GM23338 (cell line): ENCODE measurements around the gene ELFN1.

Source experiments
- CREB1 ChIP-seq: fragments of 250-450 bp; sonication (Bioruptor Pico); IDR thresholded peaks from 2 replicates; pipeline ENCODE4 v1.5.0; 2020; ENCODE audit warnings: low read depth, mild to moderate bottlenecking, moderate library complexity
- EZH2 ChIP-seq: fragments of 200-600 bp; sonication (generic); IDR thresholded peaks from one replicate; pipeline ENCODE4 v1.8.0; 2017; ENCODE audit warnings: antibody characterized with exemption, mild to moderate bottlenecking, low read depth; ENCODE audit not compliant: unreplicated experiment
- EZH2phosphoT487 ChIP-seq: fragments of 200-600 bp; sonication (generic); IDR thresholded peaks from one replicate; pipeline ENCODE4 v1.8.1; 2018; ENCODE audit warnings: antibody characterized with exemption; ENCODE audit not compliant: unreplicated experiment
- JUNB ChIP-seq: IDR thresholded peaks from one replicate; pipeline ENCODE4 v1.6.1; 2016; ENCODE audit warnings: antibody characterized with exemption; ENCODE audit not compliant: unreplicated experiment
- NANOG ChIP-seq: IDR thresholded peaks from 2 replicates; pipeline ENCODE4 v1.6.1; 2016; ENCODE audit warnings: antibody characterized with exemption, borderline replicate concordance
- POLR2AphosphoS5 ChIP-seq: IDR thresholded peaks from 2 replicates; pipeline ENCODE4 v1.6.1; 2016; ENCODE audit warnings: antibody characterized with exemption, low read depth
- STAT1 ChIP-seq: IDR thresholded peaks from one replicate; pipeline ENCODE4 v1.6.1; 2016; ENCODE audit warnings: antibody characterized with exemption; ENCODE audit not compliant: unreplicated experiment
- ZNF114 ChIP-seq: fragments of 250-450 bp; sonication (Bioruptor Pico); IDR thresholded peaks from 2 replicates; pipeline ENCODE4 v1.5.0; 2020; ENCODE audit warnings: mild to moderate bottlenecking, moderate library complexity
- TF ChIP-seq, protein P1 (sequence below), 2 experiments: fragments of 200-600 bp in 1 of 2; sonication (generic) in 1 of 2; conservative IDR thresholded peaks; 2 replicates each; pipeline versions ENCODE4 v1.5.1 to v1.6.1; 2016 to 2017; ENCODE audit warnings: antibody characterized with exemption in 2 of 2, low read depth in 2 of 2, mild to moderate bottlenecking in 2 of 2, moderate library complexity in 1 of 2
- TF ChIP-seq, protein P2 (sequence below): IDR thresholded peaks from one replicate; pipeline ENCODE4 v1.6.1; 2018; ENCODE audit warnings: antibody characterized with exemption; ENCODE audit not compliant: unreplicated experiment
- TF ChIP-seq, protein P3 (sequence below): fragments of 250-450 bp; sonication (Bioruptor Pico); IDR thresholded peaks from 2 replicates; pipeline ENCODE4 v1.5.0; 2020; ENCODE audit warnings: mild to moderate bottlenecking, moderate library complexity

DNA sequence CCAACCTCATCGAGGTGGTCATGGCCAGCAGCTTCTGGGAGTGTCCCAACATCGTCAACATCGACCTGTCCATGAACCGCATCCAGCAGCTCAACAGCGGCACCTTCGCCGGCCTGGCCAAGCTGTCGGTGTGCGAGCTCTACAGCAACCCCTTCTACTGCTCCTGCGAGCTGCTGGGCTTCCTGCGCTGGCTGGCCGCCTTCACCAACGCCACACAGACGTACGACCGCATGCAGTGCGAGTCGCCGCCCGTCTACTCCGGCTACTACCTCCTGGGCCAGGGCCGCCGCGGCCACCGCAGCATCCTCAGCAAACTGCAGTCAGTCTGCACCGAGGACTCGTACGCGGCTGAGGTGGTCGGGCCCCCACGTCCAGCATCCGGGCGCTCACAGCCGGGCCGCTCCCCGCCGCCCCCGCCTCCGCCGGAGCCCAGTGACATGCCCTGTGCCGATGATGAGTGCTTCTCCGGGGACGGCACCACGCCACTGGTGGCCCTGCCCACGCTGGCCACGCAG is 75.0 kb downstream of the ELFN1 start:
- TF ChIP-seq, protein P1, sequence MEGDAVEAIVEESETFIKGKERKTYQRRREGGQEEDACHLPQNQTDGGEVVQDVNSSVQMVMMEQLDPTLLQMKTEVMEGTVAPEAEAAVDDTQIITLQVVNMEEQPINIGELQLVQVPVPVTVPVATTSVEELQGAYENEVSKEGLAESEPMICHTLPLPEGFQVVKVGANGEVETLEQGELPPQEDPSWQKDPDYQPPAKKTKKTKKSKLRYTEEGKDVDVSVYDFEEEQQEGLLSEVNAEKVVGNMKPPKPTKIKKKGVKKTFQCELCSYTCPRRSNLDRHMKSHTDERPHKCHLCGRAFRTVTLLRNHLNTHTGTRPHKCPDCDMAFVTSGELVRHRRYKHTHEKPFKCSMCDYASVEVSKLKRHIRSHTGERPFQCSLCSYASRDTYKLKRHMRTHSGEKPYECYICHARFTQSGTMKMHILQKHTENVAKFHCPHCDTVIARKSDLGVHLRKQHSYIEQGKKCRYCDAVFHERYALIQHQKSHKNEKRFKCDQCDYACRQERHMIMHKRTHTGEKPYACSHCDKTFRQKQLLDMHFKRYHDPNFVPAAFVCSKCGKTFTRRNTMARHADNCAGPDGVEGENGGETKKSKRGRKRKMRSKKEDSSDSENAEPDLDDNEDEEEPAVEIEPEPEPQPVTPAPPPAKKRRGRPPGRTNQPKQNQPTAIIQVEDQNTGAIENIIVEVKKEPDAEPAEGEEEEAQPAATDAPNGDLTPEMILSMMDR (conservative IDR thresholded peaks at IDR 0.05; ENCODE audit: low read depth in 2 of 2): no peak
- TF ChIP-seq EZH2 (no peak), POLR2AphosphoS5 (no peak), ZNF114 (CRISPR knock-in tag) (no peak), EZH2phosphoT487 (no peak), STAT1 (no peak), NANOG (no peak), CREB1 (CRISPR knock-in tag) (no peak), JUNB (no peak)
- TF ChIP-seq, protein P2, sequence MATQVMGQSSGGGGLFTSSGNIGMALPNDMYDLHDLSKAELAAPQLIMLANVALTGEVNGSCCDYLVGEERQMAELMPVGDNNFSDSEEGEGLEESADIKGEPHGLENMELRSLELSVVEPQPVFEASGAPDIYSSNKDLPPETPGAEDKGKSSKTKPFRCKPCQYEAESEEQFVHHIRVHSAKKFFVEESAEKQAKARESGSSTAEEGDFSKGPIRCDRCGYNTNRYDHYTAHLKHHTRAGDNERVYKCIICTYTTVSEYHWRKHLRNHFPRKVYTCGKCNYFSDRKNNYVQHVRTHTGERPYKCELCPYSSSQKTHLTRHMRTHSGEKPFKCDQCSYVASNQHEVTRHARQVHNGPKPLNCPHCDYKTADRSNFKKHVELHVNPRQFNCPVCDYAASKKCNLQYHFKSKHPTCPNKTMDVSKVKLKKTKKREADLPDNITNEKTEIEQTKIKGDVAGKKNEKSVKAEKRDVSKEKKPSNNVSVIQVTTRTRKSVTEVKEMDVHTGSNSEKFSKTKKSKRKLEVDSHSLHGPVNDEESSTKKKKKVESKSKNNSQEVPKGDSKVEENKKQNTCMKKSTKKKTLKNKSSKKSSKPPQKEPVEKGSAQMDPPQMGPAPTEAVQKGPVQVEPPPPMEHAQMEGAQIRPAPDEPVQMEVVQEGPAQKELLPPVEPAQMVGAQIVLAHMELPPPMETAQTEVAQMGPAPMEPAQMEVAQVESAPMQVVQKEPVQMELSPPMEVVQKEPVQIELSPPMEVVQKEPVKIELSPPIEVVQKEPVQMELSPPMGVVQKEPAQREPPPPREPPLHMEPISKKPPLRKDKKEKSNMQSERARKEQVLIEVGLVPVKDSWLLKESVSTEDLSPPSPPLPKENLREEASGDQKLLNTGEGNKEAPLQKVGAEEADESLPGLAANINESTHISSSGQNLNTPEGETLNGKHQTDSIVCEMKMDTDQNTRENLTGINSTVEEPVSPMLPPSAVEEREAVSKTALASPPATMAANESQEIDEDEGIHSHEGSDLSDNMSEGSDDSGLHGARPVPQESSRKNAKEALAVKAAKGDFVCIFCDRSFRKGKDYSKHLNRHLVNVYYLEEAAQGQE: no peak
- TF ChIP-seq, protein P3, sequence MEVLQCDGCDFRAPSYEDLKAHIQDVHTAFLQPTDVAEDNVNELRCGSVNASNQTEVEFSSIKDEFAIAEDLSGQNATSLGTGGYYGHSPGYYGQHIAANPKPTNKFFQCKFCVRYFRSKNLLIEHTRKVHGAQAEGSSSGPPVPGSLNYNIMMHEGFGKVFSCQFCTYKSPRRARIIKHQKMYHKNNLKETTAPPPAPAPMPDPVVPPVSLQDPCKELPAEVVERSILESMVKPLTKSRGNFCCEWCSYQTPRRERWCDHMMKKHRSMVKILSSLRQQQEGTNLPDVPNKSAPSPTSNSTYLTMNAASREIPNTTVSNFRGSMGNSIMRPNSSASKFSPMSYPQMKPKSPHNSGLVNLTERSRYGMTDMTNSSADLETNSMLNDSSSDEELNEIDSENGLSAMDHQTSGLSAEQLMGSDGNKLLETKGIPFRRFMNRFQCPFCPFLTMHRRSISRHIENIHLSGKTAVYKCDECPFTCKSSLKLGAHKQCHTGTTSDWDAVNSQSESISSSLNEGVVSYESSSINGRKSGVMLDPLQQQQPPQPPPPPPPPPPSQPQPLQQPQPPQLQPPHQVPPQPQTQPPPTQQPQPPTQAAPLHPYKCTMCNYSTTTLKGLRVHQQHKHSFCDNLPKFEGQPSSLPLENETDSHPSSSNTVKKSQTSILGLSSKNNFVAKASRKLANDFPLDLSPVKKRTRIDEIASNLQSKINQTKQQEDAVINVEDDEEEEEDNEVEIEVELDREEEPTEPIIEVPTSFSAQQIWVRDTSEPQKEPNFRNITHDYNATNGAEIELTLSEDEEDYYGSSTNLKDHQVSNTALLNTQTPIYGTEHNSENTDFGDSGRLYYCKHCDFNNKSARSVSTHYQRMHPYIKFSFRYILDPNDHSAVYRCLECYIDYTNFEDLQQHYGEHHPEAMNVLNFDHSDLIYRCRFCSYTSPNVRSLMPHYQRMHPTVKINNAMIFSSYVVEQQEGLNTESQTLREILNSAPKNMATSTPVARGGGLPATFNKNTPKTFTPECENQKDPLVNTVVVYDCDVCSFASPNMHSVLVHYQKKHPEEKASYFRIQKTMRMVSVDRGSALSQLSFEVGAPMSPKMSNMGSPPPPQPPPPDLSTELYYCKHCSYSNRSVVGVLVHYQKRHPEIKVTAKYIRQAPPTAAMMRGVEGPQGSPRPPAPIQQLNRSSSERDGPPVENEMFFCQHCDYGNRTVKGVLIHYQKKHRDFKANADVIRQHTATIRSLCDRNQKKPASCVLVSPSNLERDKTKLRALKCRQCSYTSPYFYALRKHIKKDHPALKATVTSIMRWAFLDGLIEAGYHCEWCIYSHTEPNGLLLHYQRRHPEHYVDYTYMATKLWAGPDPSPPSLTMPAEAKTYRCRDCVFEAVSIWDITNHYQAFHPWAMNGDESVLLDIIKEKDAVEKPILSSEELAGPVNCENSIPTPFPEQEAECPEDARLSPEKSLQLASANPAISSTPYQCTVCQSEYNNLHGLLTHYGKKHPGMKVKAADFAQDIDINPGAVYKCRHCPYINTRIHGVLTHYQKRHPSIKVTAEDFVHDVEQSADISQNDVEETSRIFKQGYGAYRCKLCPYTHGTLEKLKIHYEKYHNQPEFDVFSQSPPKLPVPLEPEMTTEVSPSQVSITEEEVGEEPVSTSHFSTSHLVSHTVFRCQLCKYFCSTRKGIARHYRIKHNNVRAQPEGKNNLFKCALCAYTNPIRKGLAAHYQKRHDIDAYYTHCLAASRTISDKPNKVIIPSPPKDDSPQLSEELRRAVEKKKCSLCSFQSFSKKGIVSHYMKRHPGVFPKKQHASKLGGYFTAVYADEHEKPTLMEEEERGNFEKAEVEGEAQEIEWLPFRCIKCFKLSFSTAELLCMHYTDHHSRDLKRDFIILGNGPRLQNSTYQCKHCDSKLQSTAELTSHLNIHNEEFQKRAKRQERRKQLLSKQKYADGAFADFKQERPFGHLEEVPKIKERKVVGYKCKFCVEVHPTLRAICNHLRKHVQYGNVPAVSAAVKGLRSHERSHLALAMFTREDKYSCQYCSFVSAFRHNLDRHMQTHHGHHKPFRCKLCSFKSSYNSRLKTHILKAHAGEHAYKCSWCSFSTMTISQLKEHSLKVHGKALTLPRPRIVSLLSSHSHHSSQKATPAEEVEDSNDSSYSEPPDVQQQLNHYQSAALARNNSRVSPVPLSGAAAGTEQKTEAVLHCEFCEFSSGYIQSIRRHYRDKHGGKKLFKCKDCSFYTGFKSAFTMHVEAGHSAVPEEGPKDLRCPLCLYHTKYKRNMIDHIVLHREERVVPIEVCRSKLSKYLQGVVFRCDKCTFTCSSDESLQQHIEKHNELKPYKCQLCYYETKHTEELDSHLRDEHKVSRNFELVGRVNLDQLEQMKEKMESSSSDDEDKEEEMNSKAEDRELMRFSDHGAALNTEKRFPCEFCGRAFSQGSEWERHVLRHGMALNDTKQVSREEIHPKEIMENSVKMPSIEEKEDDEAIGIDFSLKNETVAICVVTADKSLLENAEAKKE (CRISPR knock-in tag): no peak
